NT2/D1 (cell line): Measurements from ENCODE around the gene CLINT1.

Source experiments
- SUZ12 ChIP-seq: IDR thresholded peaks from 2 replicates; pipeline ENCODE4 v1.6.1; 2011; ENCODE audit not compliant: insufficient read length, insufficient read depth; ENCODE audit errors: extremely low read depth
- ZNF274 ChIP-seq: IDR thresholded peaks from 2 replicates; pipeline ENCODE4 v1.6.1; 2011; ENCODE audit warnings: mild to moderate bottlenecking, low read depth, low read length

- TF ChIP-seq SUZ12 (no peak), ZNF274 (no peak)
Observed at GRCh38 chr5:157866536-157866935, 7.6 kb upstream of the CLINT1 start.
